ENCODE data around the gene YPEL1. TPM values are rescaled to one million over a fixed set of nuclear protein-coding genes. Genes with fewer than 3 reads are reported as not detected.
A peak's percentile ranks its signal among the peaks of the same experiment; 100 is the strongest.
"Not testable (repeated sequence)": the region's sequence is repeated elsewhere in the genome, so short reads cannot be mapped to it uniquely, and the experiment has no call there.

The YPEL1 gene
- total RNA-seq, 1 donor from 2014 or later = 19.5 TPM

GRCh38 chr22:21726650-21727049 is 8.9 kb downstream of the YPEL1 start:
- Mint-ChIP-seq H3K9me3 (no peaks in the 10 kb centered on the region), H3K27me3 (ENCODE audit: low read depth) (no peaks in the 10 kb centered on the region), H3K36me3 (ENCODE audit: low read depth) (no peaks in the 10 kb centered on the region), H3K27ac (ENCODE audit: unreplicated experiment) (peak overlapping the region; percentile 10), H3K4me3 (no peak overlapping the region), H3K4me1 (peaks cover 6% of the 10 kb centered on the region)
- DNase-seq (ENCODE audit: low read depth, low spot score) = peak; percentile 31
- TF ChIP-seq, protein P1, sequence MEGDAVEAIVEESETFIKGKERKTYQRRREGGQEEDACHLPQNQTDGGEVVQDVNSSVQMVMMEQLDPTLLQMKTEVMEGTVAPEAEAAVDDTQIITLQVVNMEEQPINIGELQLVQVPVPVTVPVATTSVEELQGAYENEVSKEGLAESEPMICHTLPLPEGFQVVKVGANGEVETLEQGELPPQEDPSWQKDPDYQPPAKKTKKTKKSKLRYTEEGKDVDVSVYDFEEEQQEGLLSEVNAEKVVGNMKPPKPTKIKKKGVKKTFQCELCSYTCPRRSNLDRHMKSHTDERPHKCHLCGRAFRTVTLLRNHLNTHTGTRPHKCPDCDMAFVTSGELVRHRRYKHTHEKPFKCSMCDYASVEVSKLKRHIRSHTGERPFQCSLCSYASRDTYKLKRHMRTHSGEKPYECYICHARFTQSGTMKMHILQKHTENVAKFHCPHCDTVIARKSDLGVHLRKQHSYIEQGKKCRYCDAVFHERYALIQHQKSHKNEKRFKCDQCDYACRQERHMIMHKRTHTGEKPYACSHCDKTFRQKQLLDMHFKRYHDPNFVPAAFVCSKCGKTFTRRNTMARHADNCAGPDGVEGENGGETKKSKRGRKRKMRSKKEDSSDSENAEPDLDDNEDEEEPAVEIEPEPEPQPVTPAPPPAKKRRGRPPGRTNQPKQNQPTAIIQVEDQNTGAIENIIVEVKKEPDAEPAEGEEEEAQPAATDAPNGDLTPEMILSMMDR (conservative IDR thresholded peaks at IDR 0.05) = peak; percentile 62

- H3K36me3 Mint-ChIP-seq (ENCODE audit: low read depth) = no peaks in the 10 kb centered on the region
- TF ChIP-seq, protein P1 (conservative IDR thresholded peaks at IDR 0.05) = no peak
- peaks cover 6% of the 10 kb centered on the region for H3K4me1 Mint-ChIP-seq
- no peak for DNase-seq (ENCODE audit: low read depth, low spot score)
- no peaks in the 10 kb centered on the region for H3K27me3 Mint-ChIP-seq (ENCODE audit: low read depth)
- no peak overlapping the region for H3K4me3 Mint-ChIP-seq
- no peaks in the 10 kb centered on the region for H3K9me3 Mint-ChIP-seq
- no peak overlapping the region for H3K27ac Mint-ChIP-seq (ENCODE audit: unreplicated experiment)
Measured at GRCh38 chr22:21725956-21726649, 9.5 kb downstream of the YPEL1 start.

GRCh38 chr22:21724496-21724895 is 11.1 kb downstream of the YPEL1 start:
- H3K4me1 Mint-ChIP-seq; H3K4me3 Mint-ChIP-seq; H3K9me3 Mint-ChIP-seq; H3K27me3 Mint-ChIP-seq (ENCODE audit: low read depth); DNase-seq (ENCODE audit: low read depth, low spot score); H3K36me3 Mint-ChIP-seq (ENCODE audit: low read depth); H3K27ac Mint-ChIP-seq (ENCODE audit: unreplicated experiment): not testable (repeated sequence)

- not testable (repeated sequence) for H3K27me3 Mint-ChIP-seq (ENCODE audit: low read depth); H3K9me3 Mint-ChIP-seq; H3K4me3 Mint-ChIP-seq; H3K36me3 Mint-ChIP-seq (ENCODE audit: low read depth); H3K4me1 Mint-ChIP-seq; DNase-seq (ENCODE audit: low read depth, low spot score)
- H3K27ac Mint-ChIP-seq (ENCODE audit: unreplicated experiment) = peak overlapping the region; percentile 29
Measured at GRCh38 chr22:21721195-21721852, 14.3 kb downstream of the YPEL1 start.

- H3K4me1 Mint-ChIP-seq; H3K27me3 Mint-ChIP-seq (ENCODE audit: low read depth); H3K27ac Mint-ChIP-seq (ENCODE audit: unreplicated experiment); H3K36me3 Mint-ChIP-seq (ENCODE audit: low read depth); H3K9me3 Mint-ChIP-seq; DNase-seq (ENCODE audit: low read depth, low spot score); H3K4me3 Mint-ChIP-seq: not testable (repeated sequence)
Measured at GRCh38 chr22:21720191-21720859, 15.3 kb downstream of the YPEL1 start.

- DNase-seq (ENCODE audit: low read depth, low spot score) = no peak
- Mint-ChIP-seq H3K4me3 (no peak overlapping the region), H3K27ac (ENCODE audit: unreplicated experiment) (no peak overlapping the region), H3K9me3 (no peaks in the 10 kb centered on the region), H3K4me1 (peaks cover 3% of the 10 kb centered on the region), H3K36me3 (ENCODE audit: low read depth) (no peaks in the 10 kb centered on the region), H3K27me3 (ENCODE audit: low read depth) (no peaks in the 10 kb centered on the region)
- TF ChIP-seq, protein P1 (conservative IDR thresholded peaks at IDR 0.05) = no peak
Measured at GRCh38 chr22:21719024-21719423, 16.6 kb downstream of the YPEL1 start.

DNA sequence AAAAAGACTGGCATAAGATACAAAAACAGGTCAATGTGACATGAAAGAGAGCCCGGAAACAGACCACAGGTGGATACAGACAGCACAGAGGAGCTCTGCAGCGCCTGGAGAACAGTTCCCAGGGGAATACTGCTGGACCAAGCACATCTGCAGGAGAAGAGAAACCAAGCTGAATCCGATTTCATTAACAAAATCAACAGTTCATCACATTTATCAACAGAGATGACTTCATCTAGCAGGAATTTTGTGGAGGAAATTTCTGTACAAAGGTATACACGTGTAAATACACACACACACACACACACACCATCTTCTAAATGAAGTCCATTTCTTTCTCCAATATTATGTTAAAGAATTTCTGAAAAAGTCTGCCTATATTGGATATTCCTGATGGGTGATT is 17.1 kb downstream of the YPEL1 start:
- Mint-ChIP-seq H3K4me3 (no peak overlapping the region), H3K9me3 (no peaks in the 10 kb centered on the region), H3K36me3 (ENCODE audit: low read depth) (no peaks in the 10 kb centered on the region), H3K4me1 (peaks cover 5% of the 10 kb centered on the region), H3K27ac (ENCODE audit: unreplicated experiment) (no peak overlapping the region), H3K27me3 (ENCODE audit: low read depth) (no peaks in the 10 kb centered on the region)
- TF ChIP-seq, protein P1 (conservative IDR thresholded peaks at IDR 0.05) = no peak
- DNase-seq (ENCODE audit: low read depth, low spot score) = no peak

- peaks cover 13% of the 10 kb centered on the region for H3K4me1 Mint-ChIP-seq
- not testable (repeated sequence) for H3K36me3 Mint-ChIP-seq (ENCODE audit: low read depth); DNase-seq (ENCODE audit: low read depth, low spot score); H3K27ac Mint-ChIP-seq (ENCODE audit: unreplicated experiment); H3K4me3 Mint-ChIP-seq; H3K9me3 Mint-ChIP-seq; H3K27me3 Mint-ChIP-seq (ENCODE audit: low read depth)
Measured at GRCh38 chr22:21716395-21717122, 19.0 kb downstream of the YPEL1 start.

Measured in neural crest cell (in vitro differentiated cells).